Right lobe of liver (tissue), 4 donors: ENCODE results near the gene ACBD6.

Experiments used
- CTCF ChIP-seq, 4 donors: fragments of 200-600 bp in 3 of 4; fragments of 450-650 bp in 1 of 4; IDR thresholded peaks; one replicate each; pipeline versions ENCODE4 v1.5.1 to v1.8.0; 2016 to 2022; ENCODE audit warnings: antibody characterized with exemption in 4 of 4, mild to moderate bottlenecking in 2 of 4
- POLR2A ChIP-seq: fragments of 450-650 bp; IDR thresholded peaks from one replicate; pipeline ENCODE4 v1.6.1; 2017; ENCODE audit warnings: antibody characterized with exemption, mild to moderate bottlenecking
- donor health status: DM: no; HTN: no; CAD: no.
- donor health status: DM: no; HTN: no; CAD: no.
- donor health status: DM: no; HTN: yes; CAD: no.

GRCh38 chr1:180268556-180269075, 233.8 kb downstream of the ACBD6 start:
- TF ChIP-seq CTCF (IDR thresholded peaks at IDR 0.05) (no peak), POLR2A (no peak)
